Neuron (in vitro differentiated cells): ENCODE data around the gene ZFAND3.

Experiments used
- H2AFZ ChIP-seq: one replicate; pipeline ENCODE4 v1.6.1; 2013; ENCODE audit warnings: low read depth, mild to moderate bottlenecking, inconsistent platforms, low read length, moderate library complexity
- H3K27me3 ChIP-seq: one replicate; pipeline ENCODE4 v1.6.1; 2013; ENCODE audit warnings: low read length; ENCODE audit not compliant: insufficient read depth
- H3K36me3 ChIP-seq: one replicate; pipeline ENCODE4 v1.6.1; 2013; ENCODE audit warnings: low read length; ENCODE audit not compliant: insufficient read depth
- H3K4me1 ChIP-seq: one replicate; pipeline ENCODE4 v1.6.1; 2013; ENCODE audit warnings: low read length; ENCODE audit not compliant: insufficient read depth
- H3K4me3 ChIP-seq: 2 replicates; pipeline ENCODE4 v1.5.1; 2013; ENCODE audit warnings: mild to moderate bottlenecking, low read length, moderate library complexity
- H3K9me3 ChIP-seq: one replicate; pipeline ENCODE4 v1.6.1; 2013; ENCODE audit warnings: low read length

Gene ZFAND3

GRCh38 chr6:37804586-37804985, 14.9 kb upstream of the ZFAND3 start:
- Histone ChIP-seq H2AFZ (no peak overlapping the region), H3K36me3 (no peaks in the 10 kb centered on the region), H3K9me3 (no peaks in the 10 kb centered on the region), H3K4me1 (peaks cover 5% of the 10 kb centered on the region), H3K27me3 (no peaks in the 10 kb centered on the region), H3K4me3 (no peak overlapping the region)

- no peaks in the 10 kb centered on the region for H3K36me3 ChIP-seq
- no peaks in the 10 kb centered on the region for H3K4me1 ChIP-seq
- H3K4me3 ChIP-seq, result no peak overlapping the region
- no peaks in the 10 kb centered on the region for H3K9me3 ChIP-seq
- no peaks in the 10 kb centered on the region for H3K27me3 ChIP-seq
- no peak overlapping the region for H2AFZ ChIP-seq
These were observed 13.3 kb upstream of the ZFAND3 start for GRCh38 chr6:37806213-37806612.

GRCh38 chr6:37807656-37808055, 11.9 kb upstream of the ZFAND3 start:
- Histone ChIP-seq H3K9me3 (no peaks in the 10 kb centered on the region), H3K4me1 (no peaks in the 10 kb centered on the region), H3K4me3 (no peak overlapping the region), H3K27me3 (no peaks in the 10 kb centered on the region), H2AFZ (no peak overlapping the region), H3K36me3 (no peaks in the 10 kb centered on the region)

- no peaks in the 10 kb centered on the region for H3K4me1 ChIP-seq
- no peak overlapping the region for H3K4me3 ChIP-seq
- no peaks in the 10 kb centered on the region for H3K36me3 ChIP-seq
- H3K27me3 ChIP-seq, result no peaks in the 10 kb centered on the region
- no peaks in the 10 kb centered on the region for H3K9me3 ChIP-seq
- no peak overlapping the region for H2AFZ ChIP-seq
These were observed 10.4 kb upstream of the ZFAND3 start for GRCh38 chr6:37809197-37809543.

- Histone ChIP-seq H3K4me1 (peaks cover 6% of the 10 kb centered on the region), H3K4me3 (no peak overlapping the region), H3K27me3 (no peaks in the 10 kb centered on the region)
These were observed 6.7 kb upstream of the ZFAND3 start for GRCh38 chr6:37812841-37813240.

DNA sequence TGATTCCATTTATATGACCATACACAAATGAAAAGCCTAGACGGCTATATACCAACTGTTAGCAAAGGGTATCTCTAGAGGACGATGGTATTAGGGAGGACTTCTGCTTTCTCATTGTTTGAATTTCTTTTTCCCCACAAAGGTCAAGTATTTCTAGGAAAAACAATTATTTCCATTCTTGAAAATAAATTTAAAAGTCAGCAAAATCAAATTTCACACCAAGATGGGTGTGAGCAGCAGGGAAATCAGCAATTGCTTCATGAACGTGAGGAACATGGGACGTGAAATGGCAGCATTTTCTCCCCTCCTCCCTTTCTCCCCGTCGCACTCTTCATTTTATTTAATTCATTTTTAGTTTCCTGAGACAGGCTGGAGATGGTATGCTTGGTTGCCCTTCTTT, 5.2 kb upstream of the ZFAND3 start:
- no peak overlapping the region for H2AFZ ChIP-seq
- no peaks in the 10 kb centered on the region for H3K9me3 ChIP-seq
- no peak overlapping the region for H3K4me3 ChIP-seq
- H3K27me3 ChIP-seq, result no peaks in the 10 kb centered on the region
- peaks cover 13% of the 10 kb centered on the region for H3K4me1 ChIP-seq
- H3K36me3 ChIP-seq, result no peaks in the 10 kb centered on the region

More at GRCh38 chr6:37812841-37813240, 6.7 kb upstream of the ZFAND3 start:
- Histone ChIP-seq H3K9me3 (no peaks in the 10 kb centered on the region), H2AFZ (no peak overlapping the region), H3K36me3 (no peaks in the 10 kb centered on the region)

GRCh38 chr6:37816599-37817375, 2.7 kb upstream of the ZFAND3 start:
- Histone ChIP-seq H3K4me3 (no peak overlapping the region), H3K27me3 (no peaks in the 10 kb centered on the region), H2AFZ (no peak overlapping the region), H3K36me3 (no peaks in the 10 kb centered on the region), H3K9me3 (no peaks in the 10 kb centered on the region), H3K4me1 (peaks cover 26% of the 10 kb centered on the region)

- Histone ChIP-seq H3K4me1 (peaks cover 35% of the 10 kb centered on the region), H3K27me3 (no peaks in the 10 kb centered on the region), H3K36me3 (no peaks in the 10 kb centered on the region), H2AFZ (peak overlapping the region; percentile 50), H3K4me3 (peak overlapping the region; percentile 82), H3K9me3 (no peaks in the 10 kb centered on the region)
These were observed 871 bp upstream of the ZFAND3 start for GRCh38 chr6:37818536-37819176.

DNA sequence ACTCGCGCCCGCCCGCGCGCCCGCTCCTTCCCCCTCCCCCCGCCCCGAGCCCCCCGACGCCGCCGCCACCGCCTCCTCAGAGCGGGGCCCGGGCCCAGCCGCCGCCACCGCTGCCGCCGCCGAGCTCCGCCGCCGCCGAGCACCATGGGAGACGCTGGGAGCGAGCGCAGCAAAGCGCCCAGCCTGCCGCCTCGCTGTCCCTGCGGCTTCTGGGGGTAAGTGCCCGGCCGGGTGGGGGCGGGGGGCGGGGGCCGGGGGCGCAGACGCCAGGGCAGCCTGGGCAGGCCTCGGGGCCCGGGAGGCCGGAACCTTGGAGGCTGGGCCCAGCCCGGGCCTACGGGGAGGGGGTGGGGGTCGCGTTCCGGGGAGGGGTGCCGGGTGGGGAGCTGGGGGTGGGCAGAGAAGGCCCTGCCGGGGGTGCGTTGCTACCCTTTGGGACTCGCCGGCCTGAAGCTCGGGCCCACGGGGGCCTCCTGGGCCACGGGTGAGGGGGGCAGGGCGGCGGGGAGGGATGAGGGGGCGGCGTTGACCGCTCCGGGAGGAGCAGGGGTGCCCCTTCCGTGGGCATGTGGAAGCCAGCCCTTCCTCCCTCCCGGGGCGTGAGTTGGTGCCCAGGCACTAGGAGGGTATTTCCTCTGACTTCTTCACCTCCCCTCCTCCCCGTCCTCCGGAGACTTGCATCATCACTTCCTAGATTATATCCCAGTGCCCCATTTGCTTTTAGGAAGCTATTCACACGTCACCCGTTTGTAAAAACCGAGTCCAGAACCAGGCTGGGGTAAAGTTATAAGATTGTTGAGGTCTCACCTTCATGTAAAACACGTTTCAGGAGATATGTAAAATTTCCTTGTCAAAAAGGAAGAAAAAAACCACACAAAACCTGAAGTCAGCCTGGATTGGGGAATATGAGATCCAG, 533 bp downstream of the ZFAND3 start:
- Histone ChIP-seq H2AFZ (no peak overlapping the region), H3K4me1 (peaks cover 35% of the 10 kb centered on the region), H3K36me3 (no peaks in the 10 kb centered on the region), H3K4me3 (peak overlapping the region; percentile 82), H3K9me3 (no peaks in the 10 kb centered on the region), H3K27me3 (no peaks in the 10 kb centered on the region)

GRCh38 chr6:37820718-37821079, 1.2 kb downstream of the ZFAND3 start:
- Histone ChIP-seq H2AFZ (no peak overlapping the region), H3K27me3 (no peaks in the 10 kb centered on the region), H3K4me1 (peaks cover 31% of the 10 kb centered on the region), H3K4me3 (peak overlapping the region; percentile 82), H3K9me3 (no peaks in the 10 kb centered on the region), H3K36me3 (no peaks in the 10 kb centered on the region)

DNA sequence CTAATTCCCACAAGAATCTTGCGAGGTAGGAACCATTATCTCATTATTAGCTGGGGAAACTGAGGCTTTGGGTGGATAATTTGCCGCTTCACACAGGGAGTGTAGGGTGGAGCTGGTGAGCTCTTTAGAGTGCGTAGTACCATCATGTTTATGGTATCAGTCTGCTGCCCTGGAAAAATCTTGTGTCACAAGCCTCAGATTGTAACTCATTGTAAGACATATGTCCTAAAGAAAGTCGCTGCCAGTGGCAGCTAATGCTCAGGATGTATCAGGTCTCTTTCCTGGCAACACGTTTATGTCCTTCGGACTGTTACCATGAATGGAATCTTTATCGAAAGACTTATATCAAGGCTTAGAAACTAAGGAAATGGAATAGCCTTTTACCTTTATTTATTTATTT, 1.9 kb downstream of the ZFAND3 start:
- no peaks in the 10 kb centered on the region for H3K9me3 ChIP-seq
- H3K36me3 ChIP-seq, result no peaks in the 10 kb centered on the region
- no peaks in the 10 kb centered on the region for H3K27me3 ChIP-seq
- peak overlapping the region; percentile 82 for H3K4me3 ChIP-seq
- H2AFZ ChIP-seq, result no peak overlapping the region
- peaks cover 30% of the 10 kb centered on the region for H3K4me1 ChIP-seq

GRCh38 chr6:37822851-37823682, 3.5 kb downstream of the ZFAND3 start:
- peaks cover 3% of the 10 kb centered on the region for H3K36me3 ChIP-seq
- H3K27me3 ChIP-seq, result no peaks in the 10 kb centered on the region
- H2AFZ ChIP-seq, result no peak overlapping the region
- peaks cover 27% of the 10 kb centered on the region for H3K4me1 ChIP-seq
- no peaks in the 10 kb centered on the region for H3K9me3 ChIP-seq
- no peak overlapping the region for H3K4me3 ChIP-seq
